SK-N-SH treated with all-trans-retinoic acid at 6 μM for 48 hours (cell line): ENCODE results near the gene FAM161A.

Source experiments
- ATAC-seq: fragments of 200-7000 bp; cut with Tn5 transposase; 3 replicates; pipeline ENCODE4 v1.9.1; 2020; ENCODE audit warnings: mild to moderate bottlenecking, moderate library complexity
- BACH2 ChIP-seq: fragments of 250-450 bp; sonication (Bioruptor Pico); IDR thresholded peaks from 2 replicates; pipeline ENCODE4 v1.9.0; 2021; ENCODE audit warnings: mild to moderate bottlenecking, borderline replicate concordance
- CSDC2 ChIP-seq: fragments of 250-450 bp; sonication (Bioruptor Pico); IDR thresholded peaks from 2 replicates; pipeline ENCODE4 v1.5.0; 2020; ENCODE audit warnings: mild to moderate bottlenecking, moderate library complexity
- ESRRG ChIP-seq: fragments of 250-450 bp; sonication (Bioruptor Pico); IDR thresholded peaks from 2 replicates; pipeline ENCODE4 v1.6.1; 2021; ENCODE audit warnings: mild to moderate bottlenecking
- ISL1 ChIP-seq: fragments of 250-450 bp; sonication (Bioruptor Pico); IDR thresholded peaks from 2 replicates; pipeline ENCODE4 v2.1.2; 2022; ENCODE audit warnings: mild to moderate bottlenecking, moderate library complexity
- OSR1 ChIP-seq: fragments of 250-450 bp; sonication (Bioruptor Pico); IDR thresholded peaks from 2 replicates; pipeline ENCODE4 v1.8.0; 2022; ENCODE audit warnings: moderate library complexity, mild to moderate bottlenecking, inconsistent platforms
- POU6F1 ChIP-seq: fragments of 250-450 bp; sonication (Bioruptor Pico); IDR thresholded peaks from 2 replicates; pipeline ENCODE4 v1.8.0; 2021; ENCODE audit warnings: low read depth, mild to moderate bottlenecking, moderate library complexity, borderline replicate concordance
- PPARA ChIP-seq: fragments of 250-450 bp; sonication (Bioruptor Pico); IDR thresholded peaks from 2 replicates; pipeline ENCODE4 v1.5.0; 2020; ENCODE audit warnings: mild to moderate bottlenecking, borderline replicate concordance
- TCF4 ChIP-seq: fragments of 250-450 bp; sonication (Bioruptor Pico); IDR thresholded peaks from 2 replicates; pipeline ENCODE4 v1.8.0; 2021; ENCODE audit warnings: mild to moderate bottlenecking, moderate library complexity, borderline replicate concordance
- ZC3H10 ChIP-seq: fragments of 250-450 bp; sonication (Bioruptor Pico); IDR thresholded peaks from 2 replicates; pipeline ENCODE4 v1.5.1; 2021; ENCODE audit warnings: mild to moderate bottlenecking, moderate library complexity
- ZFP3 ChIP-seq: fragments of 250-450 bp; sonication (Bioruptor Pico); IDR thresholded peaks from 2 replicates; pipeline ENCODE4 v1.5.0; 2020; ENCODE audit warnings: mild to moderate bottlenecking, moderate library complexity
- ZFP30 ChIP-seq: fragments of 450-650 bp; formaldehyde crosslinking; IDR thresholded peaks from 2 replicates; pipeline ENCODE4 v1.5.0; 2022; ENCODE audit warnings: mild to moderate bottlenecking, moderate library complexity
- ZNF565 ChIP-seq: fragments of 450-650 bp; formaldehyde crosslinking; conservative IDR thresholded peaks from 2 replicates; pipeline ENCODE4 v1.5.0; 2020; ENCODE audit warnings: low read depth, mild to moderate bottlenecking, moderate library complexity
- ZNF70 ChIP-seq: fragments of 450-650 bp; formaldehyde crosslinking; IDR thresholded peaks from 2 replicates; pipeline ENCODE4 v1.5.0; 2020; ENCODE audit warnings: mild to moderate bottlenecking, moderate library complexity
- ZNF8 ChIP-seq: fragments of 450-650 bp; formaldehyde crosslinking; IDR thresholded peaks from 2 replicates; pipeline ENCODE4 v1.5.0; 2020; ENCODE audit warnings: mild to moderate bottlenecking, moderate library complexity
- TF ChIP-seq, protein P1 (sequence below): fragments of 250-450 bp; sonication (Bioruptor Pico); IDR thresholded peaks from 2 replicates; pipeline ENCODE4 v1.5.1; 2020; ENCODE audit warnings: low read depth, mild to moderate bottlenecking, moderate library complexity
- TF ChIP-seq, protein P2 (sequence below): fragments of 250-450 bp; sonication (Bioruptor Pico); IDR thresholded peaks from 2 replicates; pipeline ENCODE4 v1.5.0; 2020; ENCODE audit warnings: mild to moderate bottlenecking, moderate library complexity
- TF ChIP-seq, protein P3 (sequence below): fragments of 250-450 bp; sonication (Bioruptor Pico); IDR thresholded peaks from 2 replicates; pipeline ENCODE4 v1.8.0; 2020; ENCODE audit warnings: mild to moderate bottlenecking, moderate library complexity, borderline replicate concordance
- TF ChIP-seq, protein P4 (sequence below): fragments of 250-450 bp; sonication (Bioruptor Pico); IDR thresholded peaks from 2 replicates; pipeline ENCODE4 v1.5.1; 2021; ENCODE audit warnings: mild to moderate bottlenecking, moderate library complexity

The FAM161A gene

GRCh38 chr2:61834893-61835292 is 19.0 kb downstream of the FAM161A start:
- TF ChIP-seq, protein P1, sequence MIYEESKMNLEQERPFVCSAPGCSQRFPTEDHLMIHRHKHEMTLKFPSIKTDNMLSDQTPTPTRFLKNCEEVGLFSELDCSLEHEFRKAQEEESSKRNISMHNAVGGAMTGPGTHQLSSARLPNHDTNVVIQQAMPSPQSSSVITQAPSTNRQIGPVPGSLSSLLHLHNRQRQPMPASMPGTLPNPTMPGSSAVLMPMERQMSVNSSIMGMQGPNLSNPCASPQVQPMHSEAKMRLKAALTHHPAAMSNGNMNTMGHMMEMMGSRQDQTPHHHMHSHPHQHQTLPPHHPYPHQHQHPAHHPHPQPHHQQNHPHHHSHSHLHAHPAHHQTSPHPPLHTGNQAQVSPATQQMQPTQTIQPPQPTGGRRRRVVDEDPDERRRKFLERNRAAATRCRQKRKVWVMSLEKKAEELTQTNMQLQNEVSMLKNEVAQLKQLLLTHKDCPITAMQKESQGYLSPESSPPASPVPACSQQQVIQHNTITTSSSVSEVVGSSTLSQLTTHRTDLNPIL (CRISPR knock-in tag): no peak
- TF ChIP-seq, protein P2, sequence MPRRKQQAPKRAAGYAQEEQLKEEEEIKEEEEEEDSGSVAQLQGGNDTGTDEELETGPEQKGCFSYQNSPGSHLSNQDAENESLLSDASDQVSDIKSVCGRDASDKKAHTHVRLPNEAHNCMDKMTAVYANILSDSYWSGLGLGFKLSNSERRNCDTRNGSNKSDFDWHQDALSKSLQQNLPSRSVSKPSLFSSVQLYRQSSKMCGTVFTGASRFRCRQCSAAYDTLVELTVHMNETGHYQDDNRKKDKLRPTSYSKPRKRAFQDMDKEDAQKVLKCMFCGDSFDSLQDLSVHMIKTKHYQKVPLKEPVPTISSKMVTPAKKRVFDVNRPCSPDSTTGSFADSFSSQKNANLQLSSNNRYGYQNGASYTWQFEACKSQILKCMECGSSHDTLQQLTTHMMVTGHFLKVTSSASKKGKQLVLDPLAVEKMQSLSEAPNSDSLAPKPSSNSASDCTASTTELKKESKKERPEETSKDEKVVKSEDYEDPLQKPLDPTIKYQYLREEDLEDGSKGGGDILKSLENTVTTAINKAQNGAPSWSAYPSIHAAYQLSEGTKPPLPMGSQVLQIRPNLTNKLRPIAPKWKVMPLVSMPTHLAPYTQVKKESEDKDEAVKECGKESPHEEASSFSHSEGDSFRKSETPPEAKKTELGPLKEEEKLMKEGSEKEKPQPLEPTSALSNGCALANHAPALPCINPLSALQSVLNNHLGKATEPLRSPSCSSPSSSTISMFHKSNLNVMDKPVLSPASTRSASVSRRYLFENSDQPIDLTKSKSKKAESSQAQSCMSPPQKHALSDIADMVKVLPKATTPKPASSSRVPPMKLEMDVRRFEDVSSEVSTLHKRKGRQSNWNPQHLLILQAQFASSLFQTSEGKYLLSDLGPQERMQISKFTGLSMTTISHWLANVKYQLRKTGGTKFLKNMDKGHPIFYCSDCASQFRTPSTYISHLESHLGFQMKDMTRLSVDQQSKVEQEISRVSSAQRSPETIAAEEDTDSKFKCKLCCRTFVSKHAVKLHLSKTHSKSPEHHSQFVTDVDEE (CRISPR knock-in tag): no peak
- TF ChIP-seq ISL1 (CRISPR knock-in tag): no peak
- no peak for TF ChIP-seq TCF4 (CRISPR knock-in tag)
- TF ChIP-seq CSDC2: no peak
- TF ChIP-seq ESRRG: no peak
- no peak for TF ChIP-seq ZC3H10 (CRISPR knock-in tag)
- no peak for TF ChIP-seq BACH2 (CRISPR knock-in tag)
- TF ChIP-seq, protein P3, sequence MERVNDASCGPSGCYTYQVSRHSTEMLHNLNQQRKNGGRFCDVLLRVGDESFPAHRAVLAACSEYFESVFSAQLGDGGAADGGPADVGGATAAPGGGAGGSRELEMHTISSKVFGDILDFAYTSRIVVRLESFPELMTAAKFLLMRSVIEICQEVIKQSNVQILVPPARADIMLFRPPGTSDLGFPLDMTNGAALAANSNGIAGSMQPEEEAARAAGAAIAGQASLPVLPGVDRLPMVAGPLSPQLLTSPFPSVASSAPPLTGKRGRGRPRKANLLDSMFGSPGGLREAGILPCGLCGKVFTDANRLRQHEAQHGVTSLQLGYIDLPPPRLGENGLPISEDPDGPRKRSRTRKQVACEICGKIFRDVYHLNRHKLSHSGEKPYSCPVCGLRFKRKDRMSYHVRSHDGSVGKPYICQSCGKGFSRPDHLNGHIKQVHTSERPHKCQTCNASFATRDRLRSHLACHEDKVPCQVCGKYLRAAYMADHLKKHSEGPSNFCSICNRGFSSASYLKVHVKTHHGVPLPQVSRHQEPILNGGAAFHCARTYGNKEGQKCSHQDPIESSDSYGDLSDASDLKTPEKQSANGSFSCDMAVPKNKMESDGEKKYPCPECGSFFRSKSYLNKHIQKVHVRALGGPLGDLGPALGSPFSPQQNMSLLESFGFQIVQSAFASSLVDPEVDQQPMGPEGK (CRISPR knock-in tag): no peak
- TF ChIP-seq ZNF565: no peak
- no peak for TF ChIP-seq ZFP30 (CRISPR knock-in tag)
- no peak for TF ChIP-seq POU6F1 (CRISPR knock-in tag)
- no peak for TF ChIP-seq OSR1 (CRISPR knock-in tag)
- TF ChIP-seq ZNF8 (CRISPR knock-in tag): no peak
- no peak for ATAC-seq

GRCh38 chr2:61833971-61834370 is 19.9 kb downstream of the FAM161A start:
- ATAC-seq: no peak
- TF ChIP-seq ESRRG (no peak), ZNF8 (CRISPR knock-in tag) (no peak), PPARA (no peak), ZC3H10 (CRISPR knock-in tag) (no peak)

GRCh38 chr2:61832183-61832841 is 21.5 kb downstream of the FAM161A start:
- ATAC-seq: no peak

More at GRCh38 chr2:61832183-61832841, 21.5 kb downstream of the FAM161A start:
- TF ChIP-seq POU6F1 (CRISPR knock-in tag) (no peak), OSR1 (CRISPR knock-in tag) (no peak), PPARA (no peak), ISL1 (CRISPR knock-in tag) (no peak), ZFP3 (CRISPR knock-in tag) (no peak), ESRRG (no peak), ZNF70 (CRISPR knock-in tag) (no peak), ZNF565 (no peak)
- TF ChIP-seq, protein P4, sequence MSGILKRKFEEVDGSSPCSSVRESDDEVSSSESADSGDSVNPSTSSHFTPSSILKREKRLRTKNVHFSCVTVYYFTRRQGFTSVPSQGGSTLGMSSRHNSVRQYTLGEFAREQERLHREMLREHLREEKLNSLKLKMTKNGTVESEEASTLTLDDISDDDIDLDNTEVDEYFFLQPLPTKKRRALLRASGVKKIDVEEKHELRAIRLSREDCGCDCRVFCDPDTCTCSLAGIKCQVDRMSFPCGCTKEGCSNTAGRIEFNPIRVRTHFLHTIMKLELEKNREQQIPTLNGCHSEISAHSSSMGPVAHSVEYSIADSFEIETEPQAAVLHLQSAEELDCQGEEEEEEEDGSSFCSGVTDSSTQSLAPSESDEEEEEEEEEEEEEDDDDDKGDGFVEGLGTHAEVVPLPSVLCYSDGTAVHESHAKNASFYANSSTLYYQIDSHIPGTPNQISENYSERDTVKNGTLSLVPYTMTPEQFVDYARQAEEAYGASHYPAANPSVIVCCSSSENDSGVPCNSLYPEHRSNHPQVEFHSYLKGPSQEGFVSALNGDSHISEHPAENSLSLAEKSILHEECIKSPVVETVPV (CRISPR knock-in tag): no peak
